Trophoblast cell (in vitro differentiated cells and primary cell): Measurements from ENCODE around the gene STX5. TPM values are rescaled to one million over a fixed set of nuclear protein-coding genes. Genes with fewer than 3 reads are reported as not detected.

ENCODE experiments used
- DNase-seq, 2 donors: peaks; one replicate each; pipeline ENCODE4 v3.0.0-alpha.2; 2016
- H2AFZ ChIP-seq: 2 replicates; pipeline ENCODE4 v1.6.1; 2013; ENCODE audit warnings: low read length, moderate library complexity, mild to moderate bottlenecking; ENCODE audit not compliant: insufficient read depth, poor library complexity
- H2AK5ac ChIP-seq: 2 replicates; pipeline ENCODE4 v1.6.1; 2013; ENCODE audit warnings: mild to moderate bottlenecking, low read length
- H2BK120ac ChIP-seq: 2 replicates; pipeline ENCODE4 v1.6.1; 2013; ENCODE audit warnings: low read length, mild to moderate bottlenecking, moderate library complexity; ENCODE audit not compliant: insufficient read depth, poor library complexity
- H2BK12ac ChIP-seq: 2 replicates; pipeline ENCODE4 v1.6.1; 2013; ENCODE audit warnings: mild to moderate bottlenecking, low read length, moderate library complexity
- H2BK5ac ChIP-seq: 2 replicates; pipeline ENCODE4 v1.6.1; 2013; ENCODE audit warnings: low read length, low read depth, moderate library complexity, mild to moderate bottlenecking; ENCODE audit not compliant: poor library complexity
- H3K14ac ChIP-seq: 2 replicates; pipeline ENCODE4 v1.6.1; 2013; ENCODE audit warnings: mild to moderate bottlenecking, low read length
- H3K18ac ChIP-seq: 2 replicates; pipeline ENCODE4 v1.6.1; 2013; ENCODE audit warnings: mild to moderate bottlenecking, low read length
- H3K23ac ChIP-seq: 2 replicates; pipeline ENCODE4 v1.6.1; 2013; ENCODE audit warnings: low read length
- H3K27ac ChIP-seq: 2 replicates; pipeline ENCODE4 v1.5.1; 2013; ENCODE audit warnings: low read depth, mild to moderate bottlenecking, inconsistent platforms, low read length, moderate library complexity
- H3K27me3 ChIP-seq: 2 replicates; pipeline ENCODE4 v1.6.1; 2013; ENCODE audit warnings: inconsistent platforms, mild to moderate bottlenecking, low read length, moderate library complexity; ENCODE audit not compliant: insufficient read depth
- H3K36me3 ChIP-seq, 2 experiments: 1 replicate in 1 of 2; 2 replicates in 1 of 2; pipeline ENCODE4 v1.6.1; 2013; ENCODE audit warnings: low read length in 2 of 2, mild to moderate bottlenecking in 2 of 2, moderate library complexity in 1 of 2; ENCODE audit not compliant: insufficient read depth in 2 of 2, control insufficient read depth in 1 of 2
- H3K4ac ChIP-seq: 2 replicates; pipeline ENCODE4 v1.6.1; 2013; ENCODE audit warnings: low read depth, mild to moderate bottlenecking, low read length, moderate library complexity
- H3K4me1 ChIP-seq, 2 experiments: 1 replicate in 1 of 2; 2 replicates in 1 of 2; pipeline ENCODE4 v1.6.1; 2013; ENCODE audit warnings: low read length in 2 of 2, mild to moderate bottlenecking in 2 of 2, moderate library complexity in 1 of 2; ENCODE audit not compliant: insufficient read depth in 2 of 2, control insufficient read depth in 1 of 2
- H3K4me2 ChIP-seq: 2 replicates; pipeline ENCODE4 v1.6.1; 2013; ENCODE audit warnings: inconsistent platforms, mild to moderate bottlenecking, low read length, moderate library complexity
- H3K4me3 ChIP-seq: 2 replicates; pipeline ENCODE4 v1.5.1; 2013; ENCODE audit warnings: mild to moderate bottlenecking, low read depth, low read length, inconsistent platforms
- H3K79me1 ChIP-seq: one replicate; pipeline ENCODE4 v1.6.1; 2013; ENCODE audit warnings: low read length
- H3K79me2 ChIP-seq: 2 replicates; pipeline ENCODE4 v1.6.1; 2013; ENCODE audit warnings: low read length, mild to moderate bottlenecking; ENCODE audit not compliant: control insufficient read depth, insufficient read depth, poor library complexity
- H3K9ac ChIP-seq: 2 replicates; pipeline ENCODE4 v1.6.1; 2013; ENCODE audit warnings: mild to moderate bottlenecking, low read length
- H3K9me3 ChIP-seq: 2 replicates; pipeline ENCODE4 v1.6.1; 2013; ENCODE audit warnings: low read depth, mild to moderate bottlenecking, control low read depth, inconsistent platforms, low read length; ENCODE audit not compliant: insufficient read depth
- H4K12ac ChIP-seq: 2 replicates; pipeline ENCODE4 v1.6.1; 2013; ENCODE audit warnings: low read depth, mild to moderate bottlenecking, low read length, moderate library complexity
- H4K8ac ChIP-seq: 2 replicates; pipeline ENCODE4 v1.6.1; 2013; ENCODE audit warnings: low read depth, mild to moderate bottlenecking, low read length, moderate library complexity
- H4K91ac ChIP-seq: one replicate; pipeline ENCODE4 v1.6.1; 2013; ENCODE audit warnings: low read depth, mild to moderate bottlenecking, low read length, moderate library complexity
- WGBS: extraction: QIAGEN DNeasy Blood & Tissue Kit; methylation state at CpG from one replicate; pipeline ENCODE4 v1.1.7; 2013; ENCODE audit warnings: missing lambda C conversion rate; ENCODE audit not compliant: insufficient read length, insufficient coverage; ENCODE audit errors: extremely low coverage; 5-methylcytosine and 5-hydroxymethylcytosine counted together
- polyA plus RNA-seq: library from polyadenylated mRNA; stranded (reverse); fragments of 200-250 nt; gene quantifications from 2 replicates; pipeline ENCODE4 v1.2.3, GENCODE V29; 2013

Gene STX5, protein sequence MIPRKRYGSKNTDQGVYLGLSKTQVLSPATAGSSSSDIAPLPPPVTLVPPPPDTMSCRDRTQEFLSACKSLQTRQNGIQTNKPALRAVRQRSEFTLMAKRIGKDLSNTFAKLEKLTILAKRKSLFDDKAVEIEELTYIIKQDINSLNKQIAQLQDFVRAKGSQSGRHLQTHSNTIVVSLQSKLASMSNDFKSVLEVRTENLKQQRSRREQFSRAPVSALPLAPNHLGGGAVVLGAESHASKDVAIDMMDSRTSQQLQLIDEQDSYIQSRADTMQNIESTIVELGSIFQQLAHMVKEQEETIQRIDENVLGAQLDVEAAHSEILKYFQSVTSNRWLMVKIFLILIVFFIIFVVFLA
- 70.9 and 72.0 TPM in 2 replicates for polyA plus RNA-seq

DNA sequence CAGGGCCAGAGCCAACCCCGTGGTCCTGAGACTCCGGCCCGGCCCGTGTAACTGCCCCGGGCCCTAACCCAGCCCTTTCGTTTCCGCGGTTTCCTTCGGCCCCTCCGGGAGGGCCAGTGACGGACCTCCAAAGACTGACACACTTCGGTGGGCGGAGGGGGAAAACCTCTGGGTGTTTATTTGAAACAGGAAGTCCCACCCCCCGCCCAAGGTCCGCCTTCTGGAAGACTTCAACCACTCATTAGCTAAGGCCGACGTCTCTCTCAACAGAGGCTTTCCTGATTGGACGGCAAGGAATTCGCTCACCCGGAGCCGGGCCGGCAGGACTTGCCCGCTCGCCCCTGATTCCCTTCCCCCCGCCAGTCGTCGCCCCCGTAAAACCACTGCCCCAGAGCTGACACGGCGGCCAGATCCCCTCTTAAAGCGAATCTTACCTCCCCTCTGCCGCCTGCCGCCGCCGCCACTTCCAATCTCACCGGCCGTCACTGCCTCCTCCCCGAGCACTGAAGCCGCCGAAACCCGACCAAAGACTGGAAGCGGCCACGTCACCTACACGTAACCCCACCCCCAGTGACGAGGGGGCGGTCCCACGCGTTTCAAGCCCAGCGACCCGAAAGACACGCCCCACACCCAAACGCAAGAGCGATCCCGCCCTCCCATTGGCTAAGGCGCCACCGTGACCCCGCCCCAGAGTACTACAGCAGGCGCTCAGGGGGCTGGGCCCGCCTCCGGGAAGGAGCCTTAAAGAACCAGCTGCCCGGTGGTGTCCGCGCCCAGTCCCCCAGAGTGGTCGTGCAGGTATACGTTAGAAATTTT, at the start of gene STX5:
Gene STX5, minus strand, starts transcription at position 532 of the 816 bp plus-strand sequence. CDS start 808 bp downstream, outside the sequence.
- Histone ChIP-seq H3K4me3 (peak within 1 kb of the TSS; percentile 92), H3K9me3 (peaks cover 3% of the 10 kb centered on the region), H2BK5ac (peak within 1 kb of the TSS; percentile 98), H4K8ac (peak within 1 kb of the TSS; percentile 93), H3K36me3 (peaks cover 34 to 48% of the 10 kb centered on the region in 2 experiments), H3K4me2 (peak within 1 kb of the TSS; percentile 81), H3K4ac (peak within 1 kb of the TSS; percentile 84), H3K27ac (peak within 1 kb of the TSS; percentile 79), H4K12ac (peak within 1 kb of the TSS; percentile 50), H3K27me3 (no peaks in the 10 kb centered on the region), H4K91ac (peak within 1 kb of the TSS; percentile 83), H3K18ac (peak within 1 kb of the TSS; percentile 69), H3K9ac (peak within 1 kb of the TSS; percentile 96), H2BK120ac (peak within 1 kb of the TSS; percentile 89), H2AFZ (peak within 1 kb of the TSS; percentile 77), H3K79me1 (peaks cover 15% of the 10 kb centered on the region), H2AK5ac (peak within 1 kb of the TSS; percentile 43), H3K4me1 (peaks cover 0 to 6% of the 10 kb centered on the region in 2 experiments), H3K23ac (no peak within 1 kb of the TSS), H3K14ac (peak within 1 kb of the TSS; percentile 78), H3K79me2 (peaks cover 17% of the 10 kb centered on the region), H2BK12ac (no peak within 1 kb of the TSS)
- WGBS, result no CpG with 5 or more reads among the region's 65 CpGs
- peak; percentile 98 to 99 for DNase-seq

DNA sequence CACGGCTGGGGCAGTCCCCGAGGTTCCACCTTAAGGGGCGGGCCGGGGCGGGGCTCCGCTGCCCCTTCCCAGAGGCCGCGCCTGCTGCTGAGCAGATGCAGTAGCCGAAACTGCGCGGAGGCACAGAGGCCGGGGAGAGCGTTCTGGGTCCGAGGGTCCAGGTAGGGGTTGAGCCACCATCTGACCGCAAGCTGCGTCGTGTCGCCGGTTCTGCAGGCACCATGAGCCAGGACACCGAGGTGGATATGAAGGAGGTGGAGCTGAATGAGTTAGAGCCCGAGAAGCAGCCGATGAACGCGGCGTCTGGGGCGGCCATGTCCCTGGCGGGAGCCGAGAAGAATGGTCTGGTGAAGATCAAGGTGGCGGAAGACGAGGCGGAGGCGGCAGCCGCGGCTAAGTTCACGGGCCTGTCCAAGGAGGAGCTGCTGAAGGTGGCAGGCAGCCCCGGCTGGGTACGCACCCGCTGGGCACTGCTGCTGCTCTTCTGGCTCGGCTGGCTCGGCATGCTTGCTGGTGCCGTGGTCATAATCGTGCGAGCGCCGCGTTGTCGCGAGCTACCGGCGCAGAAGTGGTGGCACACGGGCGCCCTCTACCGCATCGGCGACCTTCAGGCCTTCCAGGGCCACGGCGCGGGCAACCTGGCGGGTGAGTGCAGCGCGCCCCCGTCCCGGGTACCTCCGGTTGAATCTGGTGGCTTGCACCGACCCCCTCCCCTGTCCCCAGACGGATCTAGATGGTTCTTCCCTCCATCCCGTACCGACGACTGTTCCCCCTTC, 49.1 kb upstream of the STX5 start, which contains the start of gene SLC3A2:
Gene SLC3A2, plus strand, starts transcription at position 94 of the 776 bp plus-strand sequence. Its CDS starts 128 bp downstream, at position 222.
- peak within 1 kb of the TSS; percentile 92 for H4K8ac ChIP-seq
- peak within 1 kb of the TSS; percentile 99 for H3K4ac ChIP-seq
- peak within 1 kb of the TSS; percentile 35 for H2AFZ ChIP-seq
- peak within 1 kb of the TSS; percentile 94 for H3K27ac ChIP-seq
- H3K36me3 ChIP-seq, result peaks cover 33 to 38% of the 10 kb centered on the region in 2 experiments
- H3K18ac ChIP-seq, result peak within 1 kb of the TSS; percentile 91
- H3K23ac ChIP-seq, result no peak within 1 kb of the TSS
- H2BK12ac ChIP-seq, result peak within 1 kb of the TSS; percentile 28
- no CpG with 5 or more reads among the region's 69 CpGs for WGBS
- peak within 1 kb of the TSS; percentile 99 for H3K4me3 ChIP-seq
- peaks cover 3% of the 10 kb centered on the region for H3K9me3 ChIP-seq
- H2BK120ac ChIP-seq, result peak within 1 kb of the TSS; percentile 99
- H3K14ac ChIP-seq, result peak within 1 kb of the TSS; percentile 96
- H3K79me2 ChIP-seq, result peaks cover 21% of the 10 kb centered on the region
- peak within 1 kb of the TSS; percentile 69 for H3K4me2 ChIP-seq
- H4K91ac ChIP-seq, result peak within 1 kb of the TSS; percentile 96
- peak within 1 kb of the TSS; percentile 69 for H2AK5ac ChIP-seq
- peaks cover 13 to 25% of the 10 kb centered on the region in 2 experiments for H3K4me1 ChIP-seq
- no peaks in the 10 kb centered on the region for H3K27me3 ChIP-seq
- peak; percentile 91 to 93 for DNase-seq
- peak within 1 kb of the TSS; percentile 65 for H4K12ac ChIP-seq
- H3K79me1 ChIP-seq, result peaks cover 21% of the 10 kb centered on the region
- peak within 1 kb of the TSS; percentile 99 for H3K9ac ChIP-seq
- peak within 1 kb of the TSS; percentile 95 for H2BK5ac ChIP-seq

DNA sequence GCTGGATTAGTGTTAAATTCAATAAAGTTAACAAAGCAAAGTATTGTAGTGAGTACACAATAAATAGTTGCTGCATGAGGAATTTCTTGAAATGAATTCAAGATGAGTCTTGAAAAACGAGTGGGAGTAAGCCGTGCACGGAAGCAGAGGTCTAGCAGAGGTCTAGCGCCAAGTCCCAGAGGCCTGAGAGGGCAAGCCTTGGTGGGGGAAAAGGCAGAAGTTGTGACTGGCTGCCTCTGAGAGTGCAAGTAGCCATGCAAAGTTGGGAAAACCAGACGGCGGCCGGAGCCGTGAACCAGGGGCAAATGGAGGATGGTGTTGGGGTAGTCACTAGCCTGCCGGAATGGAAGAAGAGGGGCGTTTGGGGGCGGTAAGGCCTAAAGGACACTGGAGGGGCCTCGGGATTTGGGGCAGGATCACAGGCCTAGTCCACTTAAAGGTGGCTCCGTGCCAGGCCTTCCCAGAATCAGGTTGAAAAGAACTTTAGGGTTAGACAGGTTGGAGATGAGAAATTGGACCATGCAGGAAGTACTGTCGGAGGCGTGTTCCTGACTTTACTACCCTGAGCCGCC, 48.5 kb upstream of the STX5 start:
- peaks cover 21% of the 10 kb centered on the region for H3K79me2 ChIP-seq
- H2BK120ac ChIP-seq, result peak overlapping the region; percentile 44
- peak overlapping the region; percentile 27 for H3K4me3 ChIP-seq
- no peak overlapping the region for H2AFZ ChIP-seq
- peaks cover 21% of the 10 kb centered on the region for H3K79me1 ChIP-seq
- H3K18ac ChIP-seq, result peak overlapping the region; percentile 41
- no peaks in the 10 kb centered on the region for H3K27me3 ChIP-seq
- no peak overlapping the region for H3K9ac ChIP-seq
- peaks cover 30 to 31% of the 10 kb centered on the region in 2 experiments for H3K36me3 ChIP-seq
- H4K8ac ChIP-seq, result peak overlapping the region; percentile 47
- peak overlapping the region; percentile 55 for H4K91ac ChIP-seq
- no peak overlapping the region for H2BK12ac ChIP-seq
- peak in 1 of 2 donors; percentile 32 for DNase-seq
- no CpG with 5 or more reads among the region's 16 CpGs for WGBS
- H3K4me2 ChIP-seq, result peak overlapping the region; percentile 56
- H2AK5ac ChIP-seq, result peak overlapping the region; percentile 27
- peak overlapping the region; percentile 5 for H3K14ac ChIP-seq
- H3K9me3 ChIP-seq, result peaks cover 3% of the 10 kb centered on the region
- H3K23ac ChIP-seq, result no peak overlapping the region
- H2BK5ac ChIP-seq, result peak overlapping the region; percentile 38
- H3K27ac ChIP-seq, result peak overlapping the region; percentile 48
- H3K4me1 ChIP-seq, result peaks cover 13 to 28% of the 10 kb centered on the region in 2 experiments
- peak overlapping the region; percentile 23 for H3K4ac ChIP-seq
- no peak overlapping the region for H4K12ac ChIP-seq
